Astrocyte of the cerebellum (primary cell): ENCODE results near the gene PYGM.

Experiments used
- DNase-seq: peaks from one replicate; pipeline ENCODE4 v3.0.0-alpha.2; 2011; ENCODE audit warnings: low read depth
- H3K4me3 ChIP-seq: 2 replicates; pipeline ENCODE4 v1.5.1; 2011; ENCODE audit warnings: mild to moderate bottlenecking, low read depth, low read length, moderate library complexity
- CTCF ChIP-seq: IDR thresholded peaks from 2 replicates; pipeline ENCODE4 v1.5.1; 2012; ENCODE audit warnings: low read length, low read depth, moderate library complexity, mild to moderate bottlenecking; ENCODE audit errors: missing control alignments
- in situ Hi-C: cut with HindIII; loops from 2 replicates; pipeline ENCODE4 v1.10.0; 2017; ENCODE audit warnings: low sequenced_read_pairs

PYGM gene

DNA sequence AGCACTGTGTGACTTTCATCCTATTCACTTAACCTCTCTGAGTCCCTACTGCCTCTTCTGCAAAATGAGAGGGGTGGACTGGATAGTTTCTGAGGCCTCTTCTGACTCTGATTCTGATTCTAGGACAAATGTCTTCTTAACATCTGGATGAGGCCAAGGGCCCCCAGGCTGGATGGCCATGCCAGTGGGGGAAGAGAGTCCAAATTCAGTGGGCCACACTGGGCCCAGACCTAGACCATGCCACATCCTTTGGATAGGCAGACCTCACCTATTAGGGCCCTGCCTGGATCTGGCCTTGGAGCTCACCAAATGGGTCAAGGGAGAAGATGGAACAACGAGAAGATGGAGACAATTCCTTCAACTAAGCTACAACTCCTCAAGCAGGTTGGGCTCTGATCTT lies 61.3 kb downstream of the PYGM start:
- in situ Hi-C loops: no loop called here
- no peak overlapping the region for H3K4me3 ChIP-seq
- TF ChIP-seq CTCF: no peak
- no peak for DNase-seq

DNA sequence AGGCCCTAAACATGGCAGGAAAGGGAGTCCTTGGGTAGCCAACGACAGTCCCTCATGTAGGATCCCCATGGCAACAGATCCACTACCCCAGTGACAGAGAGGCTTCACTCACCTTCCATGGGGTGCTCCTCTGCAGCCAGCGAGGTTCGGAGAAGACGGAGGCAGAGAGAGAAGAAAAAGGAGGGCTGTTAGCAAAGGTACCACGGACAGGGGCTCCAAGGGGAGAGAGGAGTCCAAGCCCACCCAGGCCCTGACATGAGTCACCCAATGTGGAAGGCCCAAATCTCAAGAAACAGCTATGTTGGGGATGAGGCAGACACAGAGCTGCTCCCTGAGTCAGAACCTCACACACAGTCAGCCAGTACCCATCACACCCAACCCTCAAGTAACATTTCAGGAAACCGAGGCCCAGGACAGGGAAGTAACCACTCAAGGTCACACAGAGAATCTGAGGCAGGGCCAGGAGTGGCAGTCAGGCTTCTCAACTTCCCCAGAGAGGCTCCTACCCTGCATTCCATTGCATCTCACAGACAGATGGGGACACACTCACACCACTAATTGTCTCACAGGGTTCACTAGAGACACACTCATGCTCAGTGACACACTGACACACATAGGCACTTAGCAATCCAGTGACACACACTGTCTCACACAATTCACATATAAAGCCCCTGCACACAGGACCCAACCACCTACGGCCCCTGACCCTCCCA lies 62.0 kb downstream of the PYGM start:
- in situ Hi-C loops: no loop called here
- H3K4me3 ChIP-seq: no peak overlapping the region
- no peak for DNase-seq

More for the DNA sequence above, 62.0 kb downstream of the PYGM start:
- no peak for TF ChIP-seq CTCF
